Prostate gland (tissue), 2 donors: Measurements from ENCODE around the gene MASP1.

Experiments used
- CTCF ChIP-seq, 4 experiments: fragments of 200-600 bp in 2 of 4; fragments of 450-650 bp in 2 of 4; sonication (generic) in 2 of 4; IDR thresholded peaks; 1 replicate in 3 of 4; 2 replicates in 1 of 4; pipeline ENCODE4 v1.5.1; 2016 to 2019; ENCODE audit warnings: antibody characterized with exemption in 4 of 4, mild to moderate bottlenecking in 2 of 4, moderate library complexity in 2 of 4
- POLR2A ChIP-seq: fragments of 450-650 bp; IDR thresholded peaks from one replicate; pipeline ENCODE4 v1.6.1; 2016; ENCODE audit warnings: antibody characterized with exemption, mild to moderate bottlenecking
- POLR2AphosphoS5 ChIP-seq: sonication (generic); formaldehyde crosslinking; IDR thresholded peaks from one replicate; pipeline ENCODE4 v1.6.1; 2017; ENCODE audit warnings: antibody characterized with exemption

DNA sequence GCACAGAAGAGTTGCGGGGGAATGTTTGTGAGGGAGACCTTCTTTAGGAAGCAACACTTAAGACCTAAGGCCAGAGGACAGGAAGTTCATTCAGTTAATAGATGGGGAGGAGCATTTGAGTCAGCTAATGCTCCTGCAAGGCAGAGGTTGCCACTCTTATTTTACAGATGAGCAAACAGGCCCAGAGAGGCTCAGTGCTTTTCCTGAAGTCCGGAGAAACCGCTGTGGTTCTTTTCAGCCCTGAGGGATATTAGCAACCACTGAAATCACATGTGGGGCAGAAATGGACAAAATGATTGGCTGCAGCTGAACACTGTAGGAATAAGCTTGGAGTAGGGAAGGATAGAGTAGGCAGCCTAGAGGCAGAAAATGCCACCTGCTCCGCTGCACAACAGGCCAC lies 43.4 kb upstream of the MASP1 start:
- TF ChIP-seq CTCF (IDR thresholded peaks at IDR 0.05) = no peak
- TF ChIP-seq POLR2AphosphoS5 = no peak
- TF ChIP-seq POLR2A = no peak
